NOMO-1 treated with dmso at 0.1 percent for 144 hours (cell line): Measurements from ENCODE around the gene ALX1.

ENCODE experiments used
- DNase-seq: peaks from one replicate; lab custom pipeline; 2025; ENCODE audit not compliant: unreplicated experiment; lab: John Stamatoyannopoulos, UW

Gene ALX1

DNA sequence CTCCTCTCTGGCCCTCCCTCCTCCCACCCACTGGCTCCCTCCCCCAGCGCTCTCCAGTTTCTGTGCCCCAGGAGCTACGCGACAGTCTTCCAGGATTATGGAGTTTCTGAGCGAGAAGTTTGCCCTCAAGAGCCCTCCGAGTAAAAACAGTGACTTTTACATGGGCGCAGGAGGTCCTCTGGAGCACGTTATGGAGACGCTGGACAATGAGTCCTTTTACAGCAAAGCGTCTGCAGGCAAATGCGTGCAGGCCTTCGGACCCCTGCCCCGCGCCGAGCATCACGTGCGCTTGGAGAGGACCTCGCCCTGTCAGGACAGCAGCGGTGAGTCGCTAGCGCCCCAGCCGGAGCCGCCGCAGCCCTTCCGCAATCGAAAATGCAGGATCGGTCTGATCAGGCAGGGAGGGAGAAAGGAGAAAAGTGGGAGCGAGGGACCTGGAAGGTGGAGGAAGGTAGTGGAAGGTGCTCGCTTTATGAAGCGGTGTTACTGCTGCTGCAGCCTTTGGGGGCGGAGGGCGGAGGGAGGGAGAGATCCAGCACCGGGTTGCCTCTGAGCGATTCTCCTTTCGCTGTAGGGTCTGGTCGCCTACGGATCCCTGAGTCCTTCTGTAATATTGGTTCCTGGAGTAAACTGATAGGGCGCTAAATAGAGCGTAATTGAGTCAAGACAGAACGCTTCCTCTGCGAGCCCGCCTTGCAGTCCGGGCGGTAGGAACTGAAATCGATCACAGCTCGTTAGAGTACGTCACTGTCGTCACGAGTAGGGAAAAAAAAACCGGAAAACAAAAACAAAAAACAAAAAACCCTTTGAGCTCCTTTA lies at the start of gene ALX1:
ALX1 (plus strand) TSS at position 56 of the 819 bp plus-strand sequence; CDS start at position 98, 42 bp downstream.
- DNase-seq = no peak

DNA sequence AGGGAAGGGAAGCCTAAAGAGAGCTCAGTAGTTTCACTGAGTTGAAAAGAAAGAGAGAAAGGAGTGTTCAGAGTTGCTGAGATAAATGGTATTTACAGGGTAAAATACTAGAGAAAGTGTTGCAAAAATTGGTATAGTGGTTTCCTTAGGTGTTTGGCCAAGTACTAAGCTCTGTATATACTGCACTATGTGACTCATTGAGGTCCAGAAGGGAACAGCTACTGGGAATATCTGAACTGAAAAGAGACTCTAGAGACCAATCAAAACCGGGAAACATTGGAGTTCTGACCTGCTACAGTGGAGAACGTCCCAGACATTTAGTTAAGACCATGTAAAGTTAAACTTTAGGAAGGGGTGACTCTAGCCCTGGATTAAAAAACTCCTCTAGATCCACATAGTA lies 42.7 kb upstream of the ALX1 start:
- no peak for DNase-seq

DNA sequence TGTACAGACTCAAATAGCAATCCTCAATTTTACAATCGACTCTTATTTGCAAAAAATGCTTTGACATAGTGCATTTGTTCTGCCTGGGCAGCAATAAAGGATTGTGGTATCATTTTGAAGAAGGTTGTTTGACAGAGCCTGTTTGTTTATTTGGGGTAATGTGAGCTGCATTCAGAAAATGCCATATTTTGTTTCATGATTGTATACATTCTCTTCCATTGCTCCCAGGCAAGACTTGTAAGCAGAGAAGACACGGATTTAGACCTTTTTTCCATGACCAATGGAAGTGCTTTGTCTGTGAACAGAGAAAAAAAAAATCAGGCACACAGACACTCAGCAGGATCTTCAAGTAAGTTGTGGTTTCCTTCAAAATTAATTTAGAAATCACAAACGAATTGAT lies 35.5 kb upstream of the ALX1 start:
- DNase-seq = no peak

DNA sequence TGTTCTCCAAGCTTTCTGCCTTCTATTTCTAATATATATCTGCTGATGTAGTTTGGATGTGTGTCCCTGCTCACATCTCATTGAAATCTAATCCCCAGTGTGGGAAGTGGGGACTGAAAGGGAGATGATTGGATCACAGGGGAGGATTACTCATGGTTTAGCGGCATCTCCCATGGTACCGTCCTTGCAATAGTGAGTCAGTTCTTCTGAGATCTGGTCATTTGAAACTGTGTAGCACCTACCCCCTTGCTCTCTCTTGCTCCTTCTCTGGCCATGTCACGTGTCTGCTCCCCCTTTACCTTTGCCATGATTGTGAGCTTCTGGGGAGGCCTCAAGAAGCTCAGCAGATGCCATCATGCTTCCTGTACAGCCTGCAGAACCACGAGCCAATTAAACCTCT lies 26.2 kb upstream of the ALX1 start:
- no peak for DNase-seq

DNA sequence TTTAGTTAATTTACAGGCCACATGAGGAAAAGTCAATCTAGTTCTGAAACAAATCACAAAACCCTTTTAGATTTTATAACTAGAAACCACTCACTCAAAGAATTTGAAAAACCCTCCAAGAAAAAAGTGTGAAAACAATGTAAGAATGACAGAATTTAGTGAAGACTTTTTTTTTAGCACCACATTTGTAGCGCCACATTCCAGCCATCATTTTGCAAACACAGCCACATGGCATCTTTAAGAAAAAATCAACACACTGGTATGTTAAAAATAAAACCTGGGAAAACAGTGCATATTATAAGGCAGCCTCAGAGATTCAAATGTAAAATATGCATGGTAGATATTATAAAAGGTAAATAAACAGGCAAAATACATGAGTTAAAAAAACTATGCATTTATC lies 22.3 kb upstream of the ALX1 start:
- no peak for DNase-seq

DNA sequence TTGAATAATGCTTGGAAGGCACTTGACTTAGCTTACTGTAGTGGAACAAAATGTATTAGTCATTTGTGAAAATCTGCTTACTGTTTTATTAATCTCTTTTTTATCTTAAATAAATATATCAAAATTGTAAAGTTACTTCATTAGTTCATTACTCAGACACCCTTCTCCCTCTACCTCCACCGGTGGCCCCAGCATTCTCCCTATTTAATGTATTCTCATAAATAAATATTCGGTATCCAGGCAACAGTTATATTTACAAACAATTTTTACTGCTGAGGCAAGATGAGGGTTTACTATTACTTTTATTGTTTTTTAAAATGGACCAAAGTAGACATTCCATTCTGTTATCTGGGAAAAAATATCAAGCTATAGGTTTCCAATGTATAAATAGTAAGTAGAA lies 19.6 kb upstream of the ALX1 start:
- no peak for DNase-seq

DNA sequence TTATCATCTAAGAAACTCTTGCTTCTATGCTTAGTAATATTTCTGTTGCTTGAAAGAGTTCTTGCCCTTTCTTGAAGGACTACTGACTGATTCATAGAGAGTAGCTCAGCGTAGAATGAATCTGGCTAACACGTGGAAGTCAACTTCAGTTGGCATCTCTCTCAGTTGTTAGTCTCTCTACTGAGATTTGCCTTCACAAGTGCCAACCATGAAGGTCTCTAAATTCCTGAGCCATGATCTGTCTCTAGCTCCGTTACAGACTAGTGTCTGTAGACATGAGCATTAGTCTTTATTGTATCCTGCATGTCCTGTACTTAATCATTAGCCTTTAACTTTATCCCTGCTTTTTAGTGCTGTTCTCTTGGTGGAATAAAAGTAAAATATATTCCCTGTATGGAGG lies 19.1 kb upstream of the ALX1 start:
- no peak for DNase-seq

DNA sequence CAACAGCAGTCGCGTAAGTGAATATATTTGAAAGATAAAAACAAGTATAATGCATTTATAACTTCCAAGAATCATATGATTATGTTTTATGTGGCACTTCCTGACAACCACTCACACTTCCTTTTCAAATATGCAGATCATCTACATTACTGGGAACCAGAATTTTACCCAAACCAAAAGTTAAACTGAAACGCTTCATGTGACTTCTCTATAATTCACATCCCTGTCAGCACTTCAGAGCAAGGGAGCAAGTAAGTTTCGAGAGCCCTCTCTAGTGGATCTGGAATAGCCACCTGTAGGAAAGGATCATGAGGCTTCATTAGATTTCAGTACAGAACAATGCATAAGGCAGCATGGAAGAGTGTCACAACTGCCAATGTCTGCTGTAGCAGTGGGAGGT lies 13.7 kb upstream of the ALX1 start:
- DNase-seq = no peak

DNA sequence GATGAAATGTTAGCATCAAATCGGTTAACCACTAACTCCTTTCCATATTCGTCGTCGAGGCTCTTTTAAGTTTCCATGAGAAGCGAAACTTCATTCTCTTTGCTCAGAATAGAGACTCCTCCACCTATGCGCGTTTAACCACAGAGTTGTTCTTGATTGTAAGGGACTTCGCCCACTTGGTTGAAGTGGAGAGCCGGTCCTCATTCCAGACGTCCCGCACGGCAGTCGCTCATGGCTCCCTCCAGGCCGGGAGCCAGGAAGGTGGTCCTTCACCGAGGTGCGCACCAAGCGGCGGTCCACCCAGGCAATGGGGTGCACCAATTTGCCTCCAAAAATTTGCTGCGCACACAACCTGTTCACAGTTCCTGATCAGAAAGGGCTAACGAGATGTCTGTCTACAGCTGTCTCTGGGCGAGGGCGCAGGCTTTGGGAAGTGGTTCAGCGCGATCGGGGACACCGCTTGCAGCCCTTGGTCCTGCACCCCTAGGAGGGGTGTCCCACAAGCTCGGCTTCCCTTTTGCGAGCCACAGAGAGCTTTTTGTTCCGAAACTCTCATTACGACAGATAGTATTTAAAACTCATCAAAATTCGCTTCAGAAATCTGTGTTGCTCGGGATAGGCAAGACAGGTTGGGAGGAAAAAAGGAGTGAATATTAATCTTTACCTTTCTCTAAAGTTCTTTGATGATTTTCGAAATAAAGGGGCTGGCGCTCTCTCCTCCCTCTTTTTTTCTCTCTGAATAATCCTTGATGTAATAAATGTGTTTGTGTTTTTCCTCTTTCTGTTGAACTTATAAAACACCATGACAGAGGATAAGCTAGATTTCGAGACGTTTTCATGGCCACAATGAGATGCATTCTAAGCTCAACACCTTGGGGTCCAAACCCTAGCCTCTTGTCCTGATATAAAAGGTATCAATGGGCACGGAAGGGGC lies 6.4 kb upstream of the ALX1 start:
- no peak for DNase-seq

DNA sequence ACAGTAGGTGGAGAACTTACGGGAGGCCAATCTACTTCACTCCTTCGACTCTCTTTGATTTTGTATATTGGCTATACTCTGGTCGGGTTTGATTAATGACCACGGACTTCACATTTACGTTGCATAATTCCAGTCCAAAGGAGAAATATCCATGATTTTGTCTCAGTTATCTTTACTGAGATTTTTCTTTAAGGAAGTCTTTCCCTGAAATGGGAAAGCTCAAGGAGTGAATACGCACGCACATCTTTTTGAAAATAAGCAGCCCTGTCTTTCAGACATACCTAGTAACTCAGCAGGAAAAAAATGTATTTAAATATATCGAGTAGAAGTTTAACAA lies 5.7 kb upstream of the ALX1 start:
- DNase-seq = no peak

DNA sequence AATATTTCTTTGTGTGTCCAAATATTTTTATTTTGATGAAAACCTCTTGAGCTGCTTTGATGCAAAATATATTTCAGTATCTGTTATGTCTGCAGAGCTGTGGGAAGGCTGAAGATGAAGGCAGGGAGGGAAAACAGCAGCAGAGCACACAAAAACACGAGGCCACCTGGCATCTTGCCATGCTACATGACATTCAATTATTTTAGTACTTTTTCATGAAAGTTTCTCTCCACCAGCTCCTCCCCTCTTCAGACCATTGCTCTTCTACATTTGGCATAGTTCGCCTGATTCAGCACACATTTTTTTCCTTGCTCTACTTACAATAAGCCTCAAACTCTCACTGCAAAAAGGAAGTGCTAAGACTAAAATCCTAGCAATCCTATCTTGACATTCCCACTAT lies 4.6 kb upstream of the ALX1 start:
- DNase-seq = no peak

DNA sequence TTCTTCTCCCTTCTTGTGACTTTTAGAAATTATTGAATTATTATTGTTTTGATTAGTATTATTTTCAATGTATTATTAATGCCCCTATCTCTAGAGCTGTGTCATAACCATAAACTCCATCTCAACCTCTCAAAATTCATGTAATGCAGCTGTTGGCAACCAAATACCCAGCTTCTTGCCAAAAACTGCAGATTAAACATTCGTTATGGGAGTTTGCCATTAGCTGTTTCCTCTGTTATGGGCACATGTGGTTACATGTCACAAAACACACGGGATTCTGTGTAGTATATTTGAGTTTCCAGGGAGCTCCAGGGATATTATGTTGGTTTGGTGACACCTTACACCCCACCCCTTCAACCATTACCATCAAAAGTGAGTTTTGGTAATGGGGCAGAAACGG lies 2.8 kb upstream of the ALX1 start:
- DNase-seq = no peak

DNA sequence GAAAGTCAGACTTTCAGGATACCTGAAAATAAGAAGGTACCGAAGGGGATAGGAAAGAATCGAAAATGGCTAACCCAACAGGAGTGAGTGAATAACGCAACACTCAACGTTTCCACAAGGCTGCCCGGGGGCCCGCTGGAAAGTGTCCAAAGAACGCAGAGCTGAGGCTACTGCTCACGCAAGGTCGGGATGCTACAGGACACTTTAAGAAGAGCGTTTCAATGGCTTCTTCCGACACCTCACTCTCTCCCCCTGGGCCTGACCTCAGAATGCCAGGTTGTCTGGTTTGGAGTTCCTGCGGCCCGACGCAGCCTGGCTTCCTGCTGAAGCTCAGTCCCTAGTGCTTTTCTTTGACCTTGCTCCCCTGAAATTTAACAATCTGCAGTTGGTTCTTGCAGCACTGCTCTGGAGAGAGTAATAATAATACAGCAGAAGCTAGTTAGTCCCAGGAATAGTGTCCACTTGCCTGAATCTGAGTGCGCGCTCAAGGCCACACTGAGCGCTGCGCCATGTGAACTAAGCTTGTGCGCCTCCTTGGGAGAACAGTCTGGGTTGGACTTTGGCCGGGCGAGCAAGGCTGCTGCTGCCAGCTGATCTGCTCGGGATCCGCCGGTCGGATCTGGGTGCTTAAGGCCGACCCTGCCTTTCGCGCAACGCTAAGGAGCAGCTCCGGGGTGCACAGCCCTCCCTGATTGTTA lies 2.0 kb upstream of the ALX1 start:
- DNase-seq = no peak

DNA sequence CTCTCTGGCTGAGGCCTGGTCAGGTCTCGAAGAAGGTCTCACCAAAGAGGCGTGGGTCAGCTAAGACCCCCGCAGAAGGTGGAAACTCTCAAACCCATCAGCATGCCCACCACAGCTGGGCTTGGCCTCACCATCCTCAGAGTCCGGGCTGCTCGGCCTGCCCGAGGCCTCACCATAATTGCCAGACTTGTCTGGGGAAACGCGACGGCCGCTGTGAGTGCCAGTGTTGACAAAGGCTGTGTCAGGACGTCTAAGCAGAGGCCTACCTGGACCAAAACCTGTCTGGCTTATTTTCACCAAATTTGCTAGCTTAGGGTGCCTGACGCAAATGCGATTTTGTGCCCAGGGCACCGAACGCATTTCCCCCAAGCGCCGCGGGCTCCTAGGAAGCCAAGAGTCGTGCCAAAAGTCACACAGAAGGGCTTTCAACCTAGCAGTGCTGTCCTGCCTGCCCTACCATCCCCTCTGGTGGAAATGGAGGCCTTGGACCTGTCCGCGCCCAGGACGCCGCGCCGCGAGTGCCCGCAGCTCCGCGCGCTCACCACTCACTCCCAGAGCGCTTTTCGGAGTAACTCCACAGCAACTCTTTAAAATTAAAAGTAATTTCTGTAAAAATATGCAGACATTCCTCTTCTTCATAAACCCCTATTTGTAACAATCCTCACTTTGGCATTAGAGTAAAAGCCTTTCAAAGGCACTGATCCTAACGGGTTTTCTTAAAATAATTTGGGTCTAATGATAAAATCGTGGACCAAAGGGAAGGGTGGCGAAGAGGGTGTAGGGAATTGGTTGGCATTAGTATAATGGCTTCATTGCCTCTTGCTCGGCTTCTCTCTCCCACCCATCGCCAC lies 1.2 kb upstream of the ALX1 start:
- DNase-seq = no peak

DNA sequence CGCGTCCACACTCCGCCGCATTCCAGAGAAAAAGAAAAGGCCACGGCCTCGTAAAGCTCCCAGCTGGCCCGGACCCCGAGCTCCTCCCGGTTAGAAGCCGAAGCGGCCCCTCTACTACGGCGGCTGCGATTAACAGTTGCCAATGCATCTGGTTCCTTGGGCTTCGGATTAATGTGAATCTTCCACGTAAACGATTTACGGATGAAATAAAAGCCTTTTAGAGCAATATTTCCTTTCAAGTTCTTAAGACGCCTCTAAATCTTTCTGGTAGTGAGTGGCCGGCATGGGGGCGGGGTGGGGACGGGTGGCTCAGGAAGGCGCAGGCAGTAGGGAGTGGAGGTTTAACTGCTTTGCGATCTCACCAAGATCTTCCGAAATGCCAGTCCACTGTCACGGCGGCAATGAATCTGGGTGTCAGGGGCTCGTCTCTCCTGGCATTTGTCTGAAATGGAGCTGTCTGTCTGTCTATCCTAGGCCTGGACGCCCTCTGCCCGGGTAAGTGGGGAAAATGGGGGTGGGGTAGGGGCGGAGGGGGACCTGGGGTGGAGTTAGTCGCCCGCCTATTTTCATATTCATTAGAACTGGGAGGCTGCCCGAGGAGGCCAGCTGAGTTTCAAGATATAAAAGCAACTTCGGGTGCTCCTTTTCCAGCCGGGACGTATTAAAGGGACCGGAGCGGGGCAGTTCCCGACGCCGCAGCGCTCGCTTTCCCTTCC lies 413 bp upstream of the ALX1 start:
- DNase-seq = no peak

DNA sequence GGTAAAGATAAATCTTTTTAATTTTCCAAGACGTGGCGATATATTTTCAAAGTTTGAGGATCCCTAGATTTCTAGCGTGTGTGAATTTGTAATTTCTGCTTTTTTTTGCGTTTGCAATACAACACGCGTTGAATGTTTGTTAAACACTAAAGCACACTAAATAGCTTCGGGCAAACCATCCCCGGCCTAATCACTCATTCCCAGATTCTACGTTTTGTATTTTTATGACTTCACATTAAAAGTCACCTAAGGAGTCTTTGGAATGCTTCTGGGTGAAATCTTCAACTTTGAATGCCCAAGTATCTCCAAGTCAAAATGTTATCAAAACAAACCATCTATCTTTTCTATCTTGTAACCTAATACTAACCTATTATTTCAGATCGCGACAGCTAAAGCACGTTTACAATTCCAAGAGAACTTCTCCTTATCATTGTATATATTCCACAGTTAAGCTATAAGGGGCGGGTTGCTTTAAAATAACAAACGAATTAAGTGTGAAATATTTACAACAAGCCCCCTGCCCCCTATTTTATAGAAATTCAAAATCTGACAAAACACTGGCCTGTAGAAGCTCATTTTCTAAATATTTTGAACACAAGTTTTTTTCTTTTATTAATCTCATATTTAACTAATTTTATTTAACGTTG lies 1.1 kb downstream of the ALX1 start:
- DNase-seq = no peak

DNA sequence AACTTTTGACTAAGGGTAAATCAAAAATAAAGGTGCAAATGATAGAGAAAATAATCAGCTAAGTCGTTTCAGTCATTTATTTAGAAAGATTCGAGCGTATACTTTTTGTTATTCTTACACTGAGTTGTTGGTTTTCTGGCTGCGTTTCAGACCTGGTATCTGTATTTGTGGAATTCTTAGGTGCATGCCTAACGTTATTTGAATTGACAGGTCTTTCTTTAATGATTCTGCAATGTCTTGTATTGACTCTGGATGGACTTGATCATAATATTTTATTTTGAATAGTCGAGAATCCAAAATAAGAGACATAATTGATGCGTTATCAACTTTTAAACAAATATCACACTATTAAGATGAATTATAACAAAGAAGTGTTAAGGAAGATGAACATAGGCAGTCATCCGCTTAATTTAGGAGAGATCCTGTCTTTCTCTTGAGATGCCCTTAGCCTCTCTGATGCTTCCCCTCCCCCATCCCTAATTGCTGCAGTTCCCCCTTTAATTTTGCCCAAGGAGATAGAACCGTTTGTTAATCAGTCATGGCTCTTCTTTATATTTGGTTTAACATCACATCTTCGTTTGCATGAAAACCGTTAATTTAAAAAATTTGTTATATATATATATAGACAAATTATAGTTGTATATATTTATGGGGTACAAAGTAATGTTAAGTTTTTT lies 1.8 kb downstream of the ALX1 start:
- DNase-seq = no peak

DNA sequence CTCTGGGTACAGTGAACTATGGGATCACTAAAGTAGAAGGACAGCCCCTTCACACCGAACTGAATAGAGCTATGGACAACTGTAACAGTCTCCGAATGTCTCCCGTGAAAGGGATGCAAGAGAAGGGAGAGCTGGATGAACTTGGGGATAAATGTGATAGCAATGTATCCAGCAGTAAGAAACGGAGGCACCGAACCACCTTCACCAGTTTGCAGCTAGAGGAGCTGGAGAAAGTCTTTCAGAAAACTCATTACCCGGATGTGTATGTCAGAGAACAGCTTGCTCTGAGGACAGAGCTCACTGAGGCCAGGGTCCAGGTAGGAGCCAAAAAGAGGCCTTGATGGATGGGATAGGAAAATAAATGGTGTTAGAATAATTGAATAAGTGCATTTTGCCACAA lies 3.5 kb downstream of the ALX1 start:
- no peak for DNase-seq

DNA sequence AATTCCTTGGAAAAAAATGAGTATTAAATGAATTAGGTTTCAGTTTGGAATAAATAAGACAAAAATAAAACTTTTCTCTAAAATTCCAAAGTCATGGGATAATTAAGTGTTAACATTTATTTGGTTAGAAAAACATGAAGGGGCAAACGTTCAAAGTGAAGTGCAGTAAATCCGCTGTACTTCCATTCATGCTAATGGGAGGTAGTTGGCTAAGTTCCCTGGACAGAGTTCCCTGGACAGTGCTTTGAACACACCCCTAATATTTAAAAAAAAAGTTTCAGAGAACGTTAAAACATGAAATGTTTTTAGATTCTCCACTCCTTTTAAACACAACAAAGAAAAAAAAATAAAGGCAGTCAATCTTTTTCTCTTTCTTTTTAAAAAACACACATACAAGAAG lies 16.3 kb downstream of the ALX1 start:
- no peak for DNase-seq
